ENCODE measurements around the gene PHOSPHO2. TPM values are rescaled to one million over a fixed set of nuclear protein-coding genes. Genes with fewer than 3 reads are reported as not detected.
"Not testable (repeated sequence)": the region's sequence is repeated elsewhere in the genome, so short reads cannot be mapped to it uniquely, and the experiment has no call there.

Gene PHOSPHO2
- polyA plus RNA-seq, 1 donor (not counting 4 experiments of a cell fraction or from before 2014, with no cell fraction given), result 2.9 TPM

GRCh38 chr2:169696381-169696780, 2.1 kb downstream of the PHOSPHO2 start:
- TF ChIP-seq EZH2 (IDR thresholded peaks at IDR 0.05; ENCODE audit: low read length) (no peak), CTCF (optimal IDR thresholded peaks at IDR 0.05 in 1 of 3, IDR thresholded peaks at IDR 0.05 in 1 of 3, conservative IDR thresholded peaks at IDR 0.05 in 1 of 3; ENCODE audit: extremely low read depth in 1 of 3, insufficient read depth in 2 of 3, low read length in 3 of 3) (no peak)
- Histone ChIP-seq H3K4me3 (ENCODE audit: control insufficient read depth in 2 of 3, extremely low read depth in 1 of 3, insufficient read depth in 2 of 3, low read depth in 1 of 3, low read length in 3 of 3) (no peak overlapping the region), H2AFZ (ENCODE audit: control insufficient read depth, low read length) (no peak overlapping the region), H3K36me3 (ENCODE audit: control insufficient read depth in 2 of 2, extremely low read depth in 1 of 2, insufficient read depth in 2 of 2, low read length in 2 of 2) (no peaks in the 10 kb centered on the region), H3K79me2 (ENCODE audit: control insufficient read depth, insufficient read depth, low read length) (no peaks in the 10 kb centered on the region), H3K4me2 (ENCODE audit: control insufficient read depth, extremely low read depth, insufficient read depth, low read depth, low read length) (no peak overlapping the region), H3K9me3 (ENCODE audit: control insufficient read depth, low read depth, low read length) (no peaks in the 10 kb centered on the region), H3K27me3 (ENCODE audit: control insufficient read depth, extremely low read depth, insufficient read depth, low read length) (no peaks in the 10 kb centered on the region), H3K9me1 (ENCODE audit: control insufficient read depth, extremely low read depth, insufficient read depth, low read length) (no peaks in the 10 kb centered on the region), H3K4me1 (ENCODE audit: control insufficient read depth, extremely low read depth, insufficient read depth, low read length) (peaks cover 4% of the 10 kb centered on the region), H3K27ac (ENCODE audit: control insufficient read depth, insufficient read depth, low read length) (no peak overlapping the region), H3K9ac (ENCODE audit: control insufficient read depth, extremely low read depth, insufficient read depth, low read length) (no peak overlapping the region), H4K20me1 (ENCODE audit: control insufficient read depth, extremely low read depth, insufficient read depth, low read length) (no peaks in the 10 kb centered on the region)
- dilution Hi-C loops (cut with MboI; ENCODE audit: extremely low pct_ligation_motif_present, low sequenced_read_pairs), result no loop called here
- no peak for FAIRE-seq
- no peak for DNase-seq (ENCODE audit: low read depth, low spot score)

- H3K4me3 ChIP-seq (ENCODE audit: control insufficient read depth in 2 of 3, extremely low read depth in 1 of 3, insufficient read depth in 2 of 3, low read depth in 1 of 3, low read length in 3 of 3); H3K27ac ChIP-seq (ENCODE audit: control insufficient read depth, insufficient read depth, low read length); dilution Hi-C loops (cut with MboI; ENCODE audit: extremely low pct_ligation_motif_present, low sequenced_read_pairs); H4K20me1 ChIP-seq (ENCODE audit: control insufficient read depth, extremely low read depth, insufficient read depth, low read length); H3K9me3 ChIP-seq (ENCODE audit: control insufficient read depth, low read depth, low read length); DNase-seq (ENCODE audit: low read depth, low spot score); H3K79me2 ChIP-seq (ENCODE audit: control insufficient read depth, insufficient read depth, low read length); H3K27me3 ChIP-seq (ENCODE audit: control insufficient read depth, extremely low read depth, insufficient read depth, low read length); H3K4me2 ChIP-seq (ENCODE audit: control insufficient read depth, extremely low read depth, insufficient read depth, low read depth, low read length); H2AFZ ChIP-seq (ENCODE audit: control insufficient read depth, low read length); H3K9ac ChIP-seq (ENCODE audit: control insufficient read depth, extremely low read depth, insufficient read depth, low read length); H3K36me3 ChIP-seq (ENCODE audit: control insufficient read depth in 2 of 2, extremely low read depth in 1 of 2, insufficient read depth in 2 of 2, low read length in 2 of 2); FAIRE-seq; H3K4me1 ChIP-seq (ENCODE audit: control insufficient read depth, extremely low read depth, insufficient read depth, low read length); H3K9me1 ChIP-seq (ENCODE audit: control insufficient read depth, extremely low read depth, insufficient read depth, low read length): not testable (repeated sequence)
Measured at GRCh38 chr2:169699173-169699572, 4.9 kb downstream of the PHOSPHO2 start.

- DNase-seq (ENCODE audit: low read depth, low spot score) (no peak), FAIRE-seq (no peak)
- Histone ChIP-seq H2AFZ (ENCODE audit: control insufficient read depth, low read length) (no peak overlapping the region), H3K9ac (ENCODE audit: control insufficient read depth, extremely low read depth, insufficient read depth, low read length) (no peak overlapping the region), H3K4me2 (ENCODE audit: control insufficient read depth, extremely low read depth, insufficient read depth, low read depth, low read length) (no peak overlapping the region), H3K27me3 (ENCODE audit: control insufficient read depth, extremely low read depth, insufficient read depth, low read length) (no peaks in the 10 kb centered on the region), H3K36me3 (ENCODE audit: control insufficient read depth in 2 of 2, extremely low read depth in 1 of 2, insufficient read depth in 2 of 2, low read length in 2 of 2) (peaks cover 0 to 5% of the 10 kb centered on the region in 2 experiments), H4K20me1 (ENCODE audit: control insufficient read depth, extremely low read depth, insufficient read depth, low read length) (no peaks in the 10 kb centered on the region), H3K4me1 (ENCODE audit: control insufficient read depth, extremely low read depth, insufficient read depth, low read length) (no peaks in the 10 kb centered on the region), H3K9me3 (ENCODE audit: control insufficient read depth, low read depth, low read length) (no peaks in the 10 kb centered on the region), H3K9me1 (ENCODE audit: control insufficient read depth, extremely low read depth, insufficient read depth, low read length) (no peaks in the 10 kb centered on the region), H3K79me2 (ENCODE audit: control insufficient read depth, insufficient read depth, low read length) (no peaks in the 10 kb centered on the region), H3K4me3 (ENCODE audit: control insufficient read depth in 2 of 3, extremely low read depth in 1 of 3, insufficient read depth in 2 of 3, low read depth in 1 of 3, low read length in 3 of 3) (no peak overlapping the region), H3K27ac (ENCODE audit: control insufficient read depth, insufficient read depth, low read length) (no peak overlapping the region)
- no peak for TF ChIP-seq EZH2 (IDR thresholded peaks at IDR 0.05; ENCODE audit: low read length)
- TF ChIP-seq CTCF (optimal IDR thresholded peaks at IDR 0.05 in 1 of 3, IDR thresholded peaks at IDR 0.05 in 1 of 3, conservative IDR thresholded peaks at IDR 0.05 in 1 of 3; ENCODE audit: extremely low read depth in 1 of 3, insufficient read depth in 2 of 3, low read length in 3 of 3), result no peak
- dilution Hi-C loops (cut with MboI; ENCODE audit: extremely low pct_ligation_motif_present, low sequenced_read_pairs), result no loop called here
Measured at GRCh38 chr2:169702996-169703395, 8.7 kb downstream of the PHOSPHO2 start.
